ENCODE results near the gene TMEM163. TPM values are rescaled to one million over a fixed set of nuclear protein-coding genes. Genes with fewer than 3 reads are reported as not detected.

TMEM163 gene
- total and polyA plus RNA-seq, 2 of the 13 experiments (the other 11 are each of a cell fraction or from before 2014, with no cell fraction given) = 0.05 TPM; not detected in 1

GRCh38 chr2:134762508-134762907 lies 43.7 kb upstream of the TMEM163 start:
- H3K4me1 ChIP-seq (ENCODE audit: insufficient read depth, low read length) = no peaks in the 10 kb centered on the region
- no peak for ATAC-seq
- CTCF ChIA-PET (ENCODE audit: low intra/inter-chr PET ratio, low total read pairs) = no interaction called here
- no peak for DNase-seq (ENCODE audit: low spot score)
- in situ Hi-C loops (cut with HindIII; ENCODE audit: extremely low pct_ligation_motif_present, low pct_unique_long_range_greater_than_20kb) (no loop called here), intact Hi-C loops (cut with micrococcal nuclease; ENCODE audit: unreplicated experiment) (no loop called here)
- no peak overlapping the region for H3K4me2 ChIP-seq (ENCODE audit: low read depth, low read length)
- 7% methylated on average over 2 of the region's 2 CpGs for WGBS (ENCODE audit: low lambda C conversion rate)
- H3K79me2 ChIP-seq (ENCODE audit: insufficient read depth, low read length) = no peaks in the 10 kb centered on the region
- H2AFZ ChIP-seq (ENCODE audit: low read length) = no peak overlapping the region
- no peak overlapping the region for H3K9ac ChIP-seq (ENCODE audit: insufficient read depth, low read depth, low read length)
- H4K20me1 ChIP-seq (ENCODE audit: insufficient read depth, low read length) = no peaks in the 10 kb centered on the region
- H3K27me3 ChIP-seq (ENCODE audit: control insufficient read depth in 1 of 2, insufficient read depth in 2 of 2, low read length in 2 of 2) = peaks cover 0 to 5% of the 10 kb centered on the region in 2 experiments; a peak in 1 of 5 replicates
- no TSS peak for BruUV-seq (replicated peaks)
- no peak overlapping the region for H3K4me3 ChIP-seq (replicated peaks in 1 of 3; ENCODE audit: insufficient read depth in 1 of 3, low read depth in 2 of 3, low read length in 3 of 3)
- no peaks in the 10 kb centered on the region for H3K36me3 ChIP-seq (replicated peaks in 1 of 2; ENCODE audit: control insufficient read depth in 1 of 2, insufficient read depth in 2 of 2, low read length in 2 of 2)
- no peak for TF ChIP-seq ZNF772 (CRISPR knock-in tag; IDR thresholded peaks at IDR 0.05)
- TF ChIP-seq ELF3 (CRISPR knock-in tag; IDR thresholded peaks at IDR 0.05) = no peak
- TF ChIP-seq ZSCAN29 (CRISPR knock-in tag; conservative IDR thresholded peaks at IDR 0.05) = no peak
- TF ChIP-seq MXD3 (CRISPR knock-in tag; IDR thresholded peaks at IDR 0.05) = no peak
- no peak overlapping the region for H3K27ac ChIP-seq (ENCODE audit: extremely low read length, insufficient read depth, low read length)
- no peak for FAIRE-seq
- no peaks in the 10 kb centered on the region for H3K9me3 ChIP-seq (ENCODE audit: low read length)
- POLR2A ChIA-PET = no interaction called here

- POLR2A ChIA-PET = no interaction called here
- no TSS peak for BruUV-seq (replicated peaks)
Measured at GRCh38 chr2:134760385-134760784, 41.6 kb upstream of the TMEM163 start.

More at GRCh38 chr2:134760385-134760784, 41.6 kb upstream of the TMEM163 start:
- H2AFZ ChIP-seq (ENCODE audit: low read length) = no peak overlapping the region
- intact Hi-C loops (cut with micrococcal nuclease; ENCODE audit: unreplicated experiment) = no loop called here
- FAIRE-seq (no peak), ATAC-seq (no peak), DNase-seq (ENCODE audit: low spot score) (no peak)
- H4K20me1 ChIP-seq (ENCODE audit: insufficient read depth, low read length) = no peaks in the 10 kb centered on the region
- H3K4me2 ChIP-seq (ENCODE audit: low read depth, low read length) = no peak overlapping the region
- CTCF ChIA-PET (ENCODE audit: low intra/inter-chr PET ratio, low total read pairs) = no interaction called here
- peaks cover 0 to 5% of the 10 kb centered on the region in 2 experiments; a peak in 1 of 5 replicates for H3K27me3 ChIP-seq (ENCODE audit: control insufficient read depth in 1 of 2, insufficient read depth in 2 of 2, low read length in 2 of 2)
- in situ Hi-C loops (cut with HindIII; ENCODE audit: extremely low pct_ligation_motif_present, low pct_unique_long_range_greater_than_20kb) = no loop called here
- H3K79me2 ChIP-seq (ENCODE audit: insufficient read depth, low read length) = no peaks in the 10 kb centered on the region
- H3K4me1 ChIP-seq (ENCODE audit: insufficient read depth, low read length) = no peaks in the 10 kb centered on the region
- no peak overlapping the region for H3K9ac ChIP-seq (ENCODE audit: insufficient read depth, low read depth, low read length)
- H3K36me3 ChIP-seq (replicated peaks in 1 of 2; ENCODE audit: control insufficient read depth in 1 of 2, insufficient read depth in 2 of 2, low read length in 2 of 2) = no peaks in the 10 kb centered on the region
- H3K27ac ChIP-seq (ENCODE audit: extremely low read length, insufficient read depth, low read length) = no peak overlapping the region
- no peak for TF ChIP-seq YEATS4 (CRISPR knock-in tag; IDR thresholded peaks at IDR 0.05; ENCODE audit: borderline replicate concordance)
- no peak for TF ChIP-seq ZNF839 (CRISPR knock-in tag; IDR thresholded peaks at IDR 0.05; ENCODE audit: borderline replicate concordance)
- TF ChIP-seq NCOA2 (CRISPR knock-in tag; IDR thresholded peaks at IDR 0.05) = no peak
- peak; percentile 89 for TF ChIP-seq MNT (IDR thresholded peaks at IDR 0.05)
- no peak overlapping the region for H3K4me3 ChIP-seq (replicated peaks in 1 of 3; ENCODE audit: insufficient read depth in 1 of 3, low read depth in 2 of 3, low read length in 3 of 3)
- no peaks in the 10 kb centered on the region for H3K9me3 ChIP-seq (ENCODE audit: low read length)

All from HepG2 (cell line).